ENCODE measurements around the gene CTR9. TPM values are rescaled to one million over a fixed set of nuclear protein-coding genes. Genes with fewer than 3 reads are reported as not detected.
A peak's percentile ranks its signal among the peaks of the same experiment; 100 is the strongest.

The CTR9 gene
- total and polyA plus RNA-seq, 2 of the 8 experiments (the other 6 are each of a cell fraction or from before 2014, with no cell fraction given): 6.1 to 37.7 TPM

DNA sequence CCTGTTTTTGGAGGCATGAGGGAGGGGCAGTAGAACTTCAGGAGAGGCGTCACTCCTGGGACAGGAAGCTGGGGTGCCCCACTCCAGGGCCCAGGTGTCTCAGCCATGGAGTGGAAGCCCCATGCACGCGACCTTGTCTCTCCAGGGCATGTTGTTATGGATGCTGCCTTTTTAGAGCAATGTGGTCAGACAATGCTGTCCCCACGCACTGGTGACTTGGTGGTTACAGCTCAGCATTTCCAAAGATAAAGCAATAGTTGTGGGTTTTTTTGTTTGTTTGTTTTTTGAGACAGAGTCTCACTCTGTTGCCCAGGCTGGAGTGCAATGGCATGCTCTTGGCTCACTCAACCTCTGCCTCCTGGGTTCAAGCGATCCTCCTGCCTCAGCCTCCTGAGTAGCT is 35.4 kb downstream of the CTR9 start:
- Histone ChIP-seq H3K79me1 (ENCODE audit: low read depth, low read length) (no peaks in the 10 kb centered on the region), H3K79me2 (ENCODE audit: control insufficient read depth in 1 of 2, insufficient read depth in 2 of 2, low read length in 2 of 2) (no peaks in the 10 kb centered on the region), H4K91ac (replicated peaks; ENCODE audit: insufficient read length, low read length) (no peak overlapping the region), H2BK120ac (replicated peaks; ENCODE audit: low read depth, low read length) (no peak overlapping the region), H3K14ac (ENCODE audit: insufficient read length) (no peak overlapping the region), H3K27me3 (replicated peaks in 1 of 4; ENCODE audit: control insufficient read depth in 3 of 4, extremely low read depth in 1 of 4, insufficient read depth in 3 of 4, low read length in 3 of 4) (no peaks in the 10 kb centered on the region), H2BK15ac (ENCODE audit: low read length) (no peak overlapping the region), H2BK5ac (ENCODE audit: low read depth, low read length) (no peak overlapping the region), H2AFZ (ENCODE audit: low read length) (no peak overlapping the region), H4K20me1 (replicated peaks in 1 of 2; ENCODE audit: control insufficient read depth in 1 of 2, insufficient read depth in 2 of 2, low read length in 2 of 2) (no peaks in the 10 kb centered on the region), H4K8ac (ENCODE audit: extremely low read depth, insufficient read depth, low read length) (peak overlapping the region; percentile 66; the same call in 1 of the 2 replicates), H3K4me2 (ENCODE audit: insufficient read depth in 1 of 2, low read depth in 2 of 2, low read length in 2 of 2) (no peak overlapping the region), H2AK5ac (ENCODE audit: low read depth, low read length) (no peak overlapping the region), H3K36me3 (ENCODE audit: control insufficient read depth in 2 of 4, insufficient read depth in 4 of 4, low read length in 3 of 4) (no peaks in the 10 kb centered on the region), H3K18ac (ENCODE audit: extremely low read depth, low read length) (no peak overlapping the region), H3K27ac (ENCODE audit: low read depth, low read length) (no peak overlapping the region), H3K4ac (replicated peaks; ENCODE audit: insufficient read length, low read depth, low read length) (no peak overlapping the region), H3K23me2 (ENCODE audit: low read depth, low read length) (no peaks in the 10 kb centered on the region), H3K9me3 (ENCODE audit: insufficient read depth in 2 of 2, low read depth in 1 of 2, low read length in 1 of 2) (no peaks in the 10 kb centered on the region), H2BK20ac (ENCODE audit: low read length) (no peak overlapping the region), H2BK12ac (ENCODE audit: low read depth, low read length) (no peak overlapping the region), H3K4me1 (replicated peaks in 1 of 4; ENCODE audit: control insufficient read depth in 3 of 4, insufficient read depth in 4 of 4, low read length in 3 of 4) (peaks cover 0 to 3% (median 1%) of the 10 kb centered on the region in 4 experiments; a peak in 4 of 7 replicates), H3K9ac (replicated peaks in 1 of 4; ENCODE audit: extremely low read depth in 1 of 4, low read depth in 3 of 4, low read length in 3 of 4) (no peak overlapping the region), H4K5ac (ENCODE audit: insufficient read length, low read depth, low read length) (no peak overlapping the region), H3K23ac (ENCODE audit: insufficient read length) (no peak overlapping the region), H3K4me3 (ENCODE audit: extremely low read depth in 1 of 4, insufficient read depth in 2 of 4, low read depth in 3 of 4, low read length in 4 of 4) (no peak overlapping the region), H3K56ac (replicated peaks; ENCODE audit: insufficient read length, low read depth, low read length) (no peak overlapping the region)
- DNase-seq (ENCODE audit: low read depth in 1 of 2, low spot score in 2 of 2) (no peak), FAIRE-seq (no peak)
- ChIA-PET POLR2A (ENCODE audit: partially characterized antibody) (interaction anchor here (0.5 to 28.5 kb wide), 4 partner anchors 12 to 50 kb away, joined by 3 to 595 read pairs (median 34); partner anchors contain the start of gene EIF4G2), CTCF (ENCODE audit: partially characterized antibody) (interaction anchor here (0.7 to 7.9 kb wide), 3 partner anchors 13 to 147 kb away, joined by 3 to 64 read pairs (median 3); no protein-coding TSS in a partner anchor)
- WGBS, 2 experiments (ENCODE audit: extremely low coverage in 1 of 2, insufficient coverage in 1 of 2, insufficient read length in 1 of 2, insufficient replicate concordance in 2 of 2, low coverage in 1 of 2, low lambda C conversion rate in 2 of 2, missing lambda C conversion rate in 1 of 2): 88% methylated on average over 5 of the region's 5 CpGs; no CpG with 5 or more reads in 1 of the 2 experiments
- TF ChIP-seq RNF2 (IDR thresholded peaks at IDR 0.05; ENCODE audit: borderline replicate concordance, low read depth, low read length, missing control alignments, poor library complexity, severe bottlenecking): no peak
- TF ChIP-seq BRCA1 (IDR thresholded peaks at IDR 0.05; ENCODE audit: low read depth, low read length): no peak
- TF ChIP-seq, protein P1, sequence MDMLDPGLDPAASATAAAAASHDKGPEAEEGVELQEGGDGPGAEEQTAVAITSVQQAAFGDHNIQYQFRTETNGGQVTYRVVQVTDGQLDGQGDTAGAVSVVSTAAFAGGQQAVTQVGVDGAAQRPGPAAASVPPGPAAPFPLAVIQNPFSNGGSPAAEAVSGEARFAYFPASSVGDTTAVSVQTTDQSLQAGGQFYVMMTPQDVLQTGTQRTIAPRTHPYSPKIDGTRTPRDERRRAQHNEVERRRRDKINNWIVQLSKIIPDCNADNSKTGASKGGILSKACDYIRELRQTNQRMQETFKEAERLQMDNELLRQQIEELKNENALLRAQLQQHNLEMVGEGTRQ (IDR thresholded peaks at IDR 0.05; ENCODE audit: low read length): no peak
- no peak for TF ChIP-seq MAFK (IDR thresholded peaks at IDR 0.05; ENCODE audit: low read depth, low read length)
- no peak for TF ChIP-seq CBX5 (IDR thresholded peaks at IDR 0.05; ENCODE audit: low read depth, low read length)
- TF ChIP-seq NANOG (IDR thresholded peaks at IDR 0.05; ENCODE audit: insufficient read depth, low read depth, low read length, poor library complexity, severe bottlenecking): no peak
- TF ChIP-seq GABPA (IDR thresholded peaks at IDR 0.05; ENCODE audit: borderline replicate concordance, insufficient read depth, low read length): no peak
- no peak for TF ChIP-seq SUZ12 (IDR thresholded peaks at IDR 0.05; ENCODE audit: low read length)
- no peak for TF ChIP-seq KDM1A (IDR thresholded peaks at IDR 0.05; ENCODE audit: borderline replicate concordance, low read length)
- no peak for TF ChIP-seq EP300 (IDR thresholded peaks at IDR 0.05; ENCODE audit: borderline replicate concordance in 1 of 2, low read depth in 2 of 2, low read length in 2 of 2)
- no peak for TF ChIP-seq SIX5 (IDR thresholded peaks at IDR 0.05; ENCODE audit: low read depth, low read length)
- TF ChIP-seq HDAC6 (IDR thresholded peaks at IDR 0.05; ENCODE audit: low read depth, low read length): no peak

All from H1 (cell line).